DOHH2 (cell line): ENCODE data around the gene SERINC1.

Experiments
- EZH2phosphoT487 ChIP-seq: fragments of 200-600 bp; sonication (generic); IDR thresholded peaks from 2 replicates; pipeline ENCODE4 v1.6.1; 2017; ENCODE audit warnings: borderline replicate concordance, mild to moderate bottlenecking, antibody characterized with exemption, low read length, moderate library complexity, mixed read lengths
- TF ChIP-seq, protein P1 (sequence below): fragments of 200-600 bp; sonication (generic); IDR thresholded peaks from one replicate; pipeline ENCODE4 v1.5.1; 2014; ENCODE audit warnings: antibody characterized with exemption, mild to moderate bottlenecking, low read depth, low read length; ENCODE audit not compliant: poor library complexity, severe bottlenecking

DNA sequence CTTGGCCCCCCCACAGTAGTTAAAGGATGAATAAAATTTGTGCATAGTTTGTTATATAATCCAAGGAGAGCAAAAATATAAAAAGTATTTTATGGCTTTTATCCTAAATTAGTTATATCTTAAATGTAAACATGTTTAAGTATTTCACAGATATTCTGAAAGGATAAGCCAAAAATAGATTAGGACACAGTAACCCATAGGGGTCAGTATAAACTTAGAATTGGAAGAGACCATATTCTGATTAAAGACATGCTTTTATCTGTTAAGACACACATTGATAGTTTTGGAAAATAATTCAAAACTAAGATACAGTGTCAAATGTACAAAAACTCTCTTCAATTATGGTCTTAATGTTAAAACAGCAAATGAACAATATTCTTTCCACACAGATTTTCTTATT lies 4.5 kb upstream of the SERINC1 start:
- TF ChIP-seq EZH2phosphoT487 = no peak
- TF ChIP-seq, protein P1, sequence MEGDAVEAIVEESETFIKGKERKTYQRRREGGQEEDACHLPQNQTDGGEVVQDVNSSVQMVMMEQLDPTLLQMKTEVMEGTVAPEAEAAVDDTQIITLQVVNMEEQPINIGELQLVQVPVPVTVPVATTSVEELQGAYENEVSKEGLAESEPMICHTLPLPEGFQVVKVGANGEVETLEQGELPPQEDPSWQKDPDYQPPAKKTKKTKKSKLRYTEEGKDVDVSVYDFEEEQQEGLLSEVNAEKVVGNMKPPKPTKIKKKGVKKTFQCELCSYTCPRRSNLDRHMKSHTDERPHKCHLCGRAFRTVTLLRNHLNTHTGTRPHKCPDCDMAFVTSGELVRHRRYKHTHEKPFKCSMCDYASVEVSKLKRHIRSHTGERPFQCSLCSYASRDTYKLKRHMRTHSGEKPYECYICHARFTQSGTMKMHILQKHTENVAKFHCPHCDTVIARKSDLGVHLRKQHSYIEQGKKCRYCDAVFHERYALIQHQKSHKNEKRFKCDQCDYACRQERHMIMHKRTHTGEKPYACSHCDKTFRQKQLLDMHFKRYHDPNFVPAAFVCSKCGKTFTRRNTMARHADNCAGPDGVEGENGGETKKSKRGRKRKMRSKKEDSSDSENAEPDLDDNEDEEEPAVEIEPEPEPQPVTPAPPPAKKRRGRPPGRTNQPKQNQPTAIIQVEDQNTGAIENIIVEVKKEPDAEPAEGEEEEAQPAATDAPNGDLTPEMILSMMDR = peak; percentile 43
